ENCODE data around the gene MLNR.

GRCh38 chr13:49247643-49248621, 27.8 kb downstream of the MLNR start, which contains the start of gene CDADC1:
- peak; percentile 43 for TF ChIP-seq ZFX (IDR thresholded peaks at IDR 0.05)
- no peak for TF ChIP-seq CTCF (conservative IDR thresholded peaks at IDR 0.05)
